Caco-2 (cell line): ENCODE data around the gene ARG2. TPM values are rescaled to one million over a fixed set of nuclear protein-coding genes. Genes with fewer than 3 reads are reported as not detected.

Experiments
- BruUV-seq: library from RNA; stranded (reverse); fragments of 400-500 nt; replicated peaks from 2 replicates; lab custom pipeline; 2021; lab: Mats Ljungman, UMichigan
- CTCF ChIA-PET: fragments of 300-600 bp; sonication (Branson Sonifier 250); formaldehyde crosslinking; loops from one replicate; lab custom pipeline; 2022; ENCODE audit warnings: antibody characterized with exemption; lab: Charles Lee
- POLR2A ChIA-PET: fragments of 300-600 bp; sonication (Branson Sonifier 250); formaldehyde crosslinking; loops from one replicate; lab custom pipeline; 2022; ENCODE audit warnings: antibody characterized with exemption; lab: Charles Lee
- DNase-seq, 2 experiments: peaks; one replicate each; pipeline versions ENCODE4 v3.0.0 to v3.0.0-alpha.2; 2020 to 2022
- H3K27me3 ChIP-seq: replicated peaks from 2 replicates; pipeline ENCODE4 v1.6.0; 2011; ENCODE audit warnings: low read length; ENCODE audit not compliant: control insufficient read depth, insufficient read depth
- H3K36me3 ChIP-seq: 2 replicates; pipeline ENCODE4 v1.5.1; 2011; ENCODE audit warnings: low read length; ENCODE audit not compliant: control insufficient read depth, insufficient read depth
- H3K4me1 ChIP-seq: fragments of 250-450 bp; sonication (Bioruptor Pico); 2 replicates; pipeline ENCODE4 v1.5.1; 2020; ENCODE audit warnings: mild to moderate bottlenecking
- H3K4me3 ChIP-seq: 2 replicates; pipeline ENCODE4 v1.5.1; 2011; ENCODE audit warnings: low read depth, mild to moderate bottlenecking, control low read depth, low read length
- H3K9me3 ChIP-seq: fragments of 250-450 bp; sonication (Bioruptor Pico); 2 replicates; pipeline ENCODE4 v1.5.1; 2020; ENCODE audit warnings: mild to moderate bottlenecking, moderate library complexity
- H3K27ac Mint-ChIP-seq: one replicate; pipeline ENCODE4 v1.8.0; 2022; ENCODE audit warnings: mixed read lengths; ENCODE audit not compliant: unreplicated experiment
- H3K27me3 Mint-ChIP-seq: one replicate; pipeline ENCODE4 v1.8.0; 2022; ENCODE audit warnings: mixed read lengths; ENCODE audit not compliant: insufficient read depth, unreplicated experiment
- H3K36me3 Mint-ChIP-seq: one replicate; pipeline ENCODE4 v1.8.0; 2022; ENCODE audit warnings: mild to moderate bottlenecking, mixed read lengths; ENCODE audit not compliant: insufficient read depth, unreplicated experiment
- H3K4me1 Mint-ChIP-seq: one replicate; pipeline ENCODE4 v1.8.0; 2022; ENCODE audit warnings: low read depth, mixed read lengths; ENCODE audit not compliant: unreplicated experiment
- H3K4me3 Mint-ChIP-seq: one replicate; pipeline ENCODE4 v1.8.0; 2022; ENCODE audit warnings: mild to moderate bottlenecking, moderate library complexity, mixed read lengths; ENCODE audit not compliant: unreplicated experiment
- H3K9me3 Mint-ChIP-seq: one replicate; pipeline ENCODE4 v1.8.0; 2022; ENCODE audit warnings: mixed read lengths; ENCODE audit not compliant: unreplicated experiment
- CTCF ChIP-seq, 2 experiments: fragments of 200-600 bp in 1 of 2; IDR thresholded peaks; 1 replicate in 1 of 2; 2 replicates in 1 of 2; pipeline versions ENCODE4 v1.5.1 to v1.8.0; 2011 to 2022; ENCODE audit warnings: antibody characterized with exemption in 1 of 2, control low read depth in 1 of 2, inconsistent platforms in 1 of 2, low read depth in 1 of 2, low read length in 1 of 2, mild to moderate bottlenecking in 1 of 2, moderate library complexity in 1 of 2; ENCODE audit not compliant: insufficient read depth in 1 of 2, severe bottlenecking in 1 of 2, unreplicated experiment in 1 of 2
- intact Hi-C: fragments of 100-400 bp; cut with micrococcal nuclease; formaldehyde crosslinking; loops from one replicate; pipeline ENCODE4 v1.10.0; 2022; ENCODE audit not compliant: unreplicated experiment
- total RNA-seq: library from RNA; stranded (reverse); gene quantifications from 2 replicates; pipeline ENCODE4 v1.2.3, GENCODE V29; 2022

ARG2 gene
- total RNA-seq, 1 experiment from 2014 or later: 22.6 TPM

- ChIA-PET CTCF (no interaction called here), POLR2A (no interaction called here)
- no peak for TF ChIP-seq CTCF (IDR thresholded peaks at IDR 0.05; ENCODE audit: insufficient read depth in 1 of 2, low read depth in 1 of 2, low read length in 1 of 2, severe bottlenecking in 1 of 2, unreplicated experiment in 1 of 2)
- Mint-ChIP-seq H3K4me1 (no peaks in the 10 kb centered on the region), H3K4me3 (no peak overlapping the region), H3K27me3 (no peaks in the 10 kb centered on the region), H3K36me3 (no peaks in the 10 kb centered on the region), H3K27ac (no peak overlapping the region), H3K9me3 (no peaks in the 10 kb centered on the region)
- DNase-seq: no peak
- Histone ChIP-seq H3K27me3 (no peaks in the 10 kb centered on the region), H3K9me3 (no peaks in the 10 kb centered on the region), H3K4me1 (no peaks in the 10 kb centered on the region), H3K36me3 (no peaks in the 10 kb centered on the region), H3K4me3 (no peak overlapping the region)
- no TSS peak for BruUV-seq
- intact Hi-C loops: no loop called here
Observed at GRCh38 chr14:67627519-67627918, 7.8 kb downstream of the ARG2 start.

GRCh38 chr14:67630186-67630585 is 10.5 kb downstream of the ARG2 start:
- CTCF ChIA-PET: interaction anchor here (0.8 kb wide), 1 partner anchor 74 kb away, joined by 3 read pairs; no protein-coding TSS in a partner anchor
- intact Hi-C loops: no loop called here
- no peak overlapping the region for H3K27ac Mint-ChIP-seq
- no peaks in the 10 kb centered on the region for H3K4me1 Mint-ChIP-seq
- H3K4me3 Mint-ChIP-seq: no peak overlapping the region
- no peaks in the 10 kb centered on the region for H3K9me3 Mint-ChIP-seq
- H3K27me3 ChIP-seq: no peaks in the 10 kb centered on the region
- no peak overlapping the region for H3K4me3 ChIP-seq
- H3K27me3 Mint-ChIP-seq: no peaks in the 10 kb centered on the region
- BruUV-seq: no TSS peak
- H3K36me3 Mint-ChIP-seq: no peaks in the 10 kb centered on the region
- POLR2A ChIA-PET: no interaction called here
- no peak for DNase-seq
- no peaks in the 10 kb centered on the region for H3K9me3 ChIP-seq
- TF ChIP-seq CTCF (IDR thresholded peaks at IDR 0.05; ENCODE audit: insufficient read depth in 1 of 2, low read depth in 1 of 2, low read length in 1 of 2, severe bottlenecking in 1 of 2, unreplicated experiment in 1 of 2): no peak
- H3K36me3 ChIP-seq: no peaks in the 10 kb centered on the region
- H3K4me1 ChIP-seq: no peaks in the 10 kb centered on the region

- DNase-seq: no peak
- intact Hi-C loops: no loop called here
- Histone ChIP-seq H3K27me3 (no peaks in the 10 kb centered on the region), H3K4me1 (no peaks in the 10 kb centered on the region), H3K4me3 (no peak overlapping the region), H3K36me3 (no peaks in the 10 kb centered on the region), H3K9me3 (no peaks in the 10 kb centered on the region)
- Mint-ChIP-seq H3K36me3 (no peaks in the 10 kb centered on the region), H3K27ac (no peak overlapping the region), H3K4me1 (no peaks in the 10 kb centered on the region), H3K27me3 (no peaks in the 10 kb centered on the region), H3K9me3 (no peaks in the 10 kb centered on the region), H3K4me3 (no peak overlapping the region)
- POLR2A ChIA-PET: interaction anchor here (0.5 kb wide), 1 partner anchor 26 kb away, joined by 5 read pairs; no protein-coding TSS in a partner anchor
- no peak for TF ChIP-seq CTCF (IDR thresholded peaks at IDR 0.05; ENCODE audit: insufficient read depth in 1 of 2, low read depth in 1 of 2, low read length in 1 of 2, severe bottlenecking in 1 of 2, unreplicated experiment in 1 of 2)
- BruUV-seq: no TSS peak
- CTCF ChIA-PET: no interaction called here
Observed at GRCh38 chr14:67630938-67631337, 11.2 kb downstream of the ARG2 start.
